ENCODE measurements around the gene CFDP1.

The CFDP1 gene

GRCh38 chr16:75262800-75263127, 170.5 kb downstream of the CFDP1 start:
- no peak for DNase-seq

- no peak for DNase-seq
These were observed 171.1 kb downstream of the CFDP1 start for GRCh38 chr16:75262104-75262799.

GRCh38 chr16:75261590-75262078, 171.7 kb downstream of the CFDP1 start:
- no peak for DNase-seq

GRCh38 chr16:75260851-75261589, 172.3 kb downstream of the CFDP1 start:
- no peak for DNase-seq

GRCh38 chr16:75258807-75259141, 174.5 kb downstream of the CFDP1 start:
- no peak for DNase-seq

GRCh38 chr16:75257886-75258806, 175.2 kb downstream of the CFDP1 start:
- DNase-seq: no peak

GRCh38 chr16:75256696-75257343, 176.5 kb downstream of the CFDP1 start:
- no peak for DNase-seq

GRCh38 chr16:75256059-75256571, 177.2 kb downstream of the CFDP1 start:
- no peak for DNase-seq

- DNase-seq: no peak
These were observed 178.9 kb downstream of the CFDP1 start for GRCh38 chr16:75254359-75254837.

- DNase-seq: no peak
These were observed 180.1 kb downstream of the CFDP1 start for GRCh38 chr16:75252946-75253911.

GRCh38 chr16:75252049-75252864, 181.0 kb downstream of the CFDP1 start:
- no peak for DNase-seq

GRCh38 chr16:75251280-75252048, 181.8 kb downstream of the CFDP1 start, which contains the start of gene BCAR1:
Gene BCAR1 (minus strand): TSS chr16:75251624. CDS start chr16:75251482, 142 bp downstream.
- DNase-seq: no peak

GRCh38 chr16:75250809-75251279, 182.5 kb downstream of the CFDP1 start:
- DNase-seq: no peak

GRCh38 chr16:75250089-75250808, 183.1 kb downstream of the CFDP1 start:
- DNase-seq: no peak

- no peak for DNase-seq
These were observed 183.9 kb downstream of the CFDP1 start for GRCh38 chr16:75249441-75249840.

- no peak for DNase-seq
These were observed 184.5 kb downstream of the CFDP1 start for GRCh38 chr16:75248536-75249380.

- no peak for DNase-seq
These were observed 185.2 kb downstream of the CFDP1 start for GRCh38 chr16:75248142-75248535.

- DNase-seq: no peak
These were observed 186.1 kb downstream of the CFDP1 start for GRCh38 chr16:75247249-75247648.
